Hepatocyte (in vitro differentiated cells): Measurements from ENCODE around the gene TESMIN. TPM values are rescaled to one million over a fixed set of nuclear protein-coding genes. Genes with fewer than 3 reads are reported as not detected.

ENCODE experiments used
- DNase-seq: peaks from one replicate; pipeline ENCODE4 v3.0.0-alpha.2; 2016; ENCODE audit warnings: low spot score
- H2AFZ ChIP-seq: fragments of 200-600 bp; sonication (generic); 2 replicates; pipeline ENCODE4 v1.6.0; 2016; ENCODE audit warnings: antibody characterized with exemption, mild to moderate bottlenecking
- H3K27ac ChIP-seq: fragments of 200-600 bp; sonication (generic); 2 replicates; pipeline ENCODE4 v1.5.1; 2016; ENCODE audit warnings: mild to moderate bottlenecking
- H3K27me3 ChIP-seq: fragments of 200-600 bp; sonication (generic); 2 replicates; pipeline ENCODE4 v1.6.1; 2016
- H3K36me3 ChIP-seq: fragments of 200-600 bp; sonication (generic); replicated peaks from 2 replicates; pipeline ENCODE4 v1.5.1; 2016; ENCODE audit warnings: low read depth; ENCODE audit not compliant: insufficient read depth
- H3K4me1 ChIP-seq: fragments of 200-600 bp; sonication (generic); 2 replicates; pipeline ENCODE4 v1.5.1; 2016; ENCODE audit warnings: mild to moderate bottlenecking, moderate library complexity; ENCODE audit not compliant: insufficient read depth
- H3K4me2 ChIP-seq: fragments of 200-600 bp; sonication (generic); 2 replicates; pipeline ENCODE4 v1.6.0; 2016
- H3K4me3 ChIP-seq: fragments of 200-600 bp; sonication (generic); 2 replicates; pipeline ENCODE4 v1.5.1; 2016; ENCODE audit warnings: mild to moderate bottlenecking
- H3K79me2 ChIP-seq: fragments of 200-600 bp; sonication (generic); 2 replicates; pipeline ENCODE4 v1.6.0; 2017; ENCODE audit warnings: mild to moderate bottlenecking
- H3K9me2 ChIP-seq: fragments of 200-600 bp; sonication (generic); replicated peaks from 2 replicates; pipeline ENCODE4 v1.6.0; 2017; ENCODE audit warnings: mild to moderate bottlenecking; ENCODE audit not compliant: insufficient read depth
- H3K9me3 ChIP-seq: fragments of 200-600 bp; sonication (generic); 2 replicates; pipeline ENCODE4 v1.5.1; 2016; ENCODE audit warnings: low read depth, mild to moderate bottlenecking
- H4K20me1 ChIP-seq: fragments of 200-600 bp; sonication (generic); 2 replicates; pipeline ENCODE4 v1.6.0; 2016; ENCODE audit warnings: mild to moderate bottlenecking; ENCODE audit not compliant: insufficient read depth, poor library complexity, severe bottlenecking
- EZH2 ChIP-seq: fragments of 200-600 bp; sonication (generic); IDR thresholded peaks from 2 replicates; pipeline ENCODE4 v1.6.1; 2016; ENCODE audit warnings: antibody characterized with exemption, mild to moderate bottlenecking, borderline replicate concordance
- EZH2phosphoT487 ChIP-seq: fragments of 200-600 bp; sonication (generic); IDR thresholded peaks from one replicate; pipeline ENCODE4 v1.6.1; 2018; ENCODE audit warnings: antibody characterized with exemption, mild to moderate bottlenecking, low read depth, moderate library complexity; ENCODE audit not compliant: unreplicated experiment, severe bottlenecking
- WGBS: methylation state at CpG from one replicate; pipeline ENCODE4 v1.1.6; 2016; ENCODE audit warnings: low lambda C conversion rate; ENCODE audit errors: missing lambda C conversion rate; 5-methylcytosine and 5-hydroxymethylcytosine counted together
- polyA plus RNA-seq: library from polyadenylated mRNA; unstranded; fragments of >200 nt; fragmentation: Nextera tagmentation; extraction: Ambion mirVana; gene quantifications from 2 replicates; pipeline ENCODE4 v1.2.1, GENCODE V29; 2016
- total RNA-seq: library from RNA; depleted of rRNA; stranded (reverse); fragments of >200 nt; gene quantifications from 2 replicates; pipeline ENCODE4 v1.2.3, GENCODE V29; 2014
- TF ChIP-seq, protein P1 (sequence below): fragments of 200-600 bp; sonication (generic); IDR thresholded peaks from 2 replicates; pipeline ENCODE4 v1.5.1; 2016; ENCODE audit warnings: antibody characterized with exemption, mild to moderate bottlenecking; ENCODE audit not compliant: poor library complexity

The TESMIN gene
- total and polyA plus RNA-seq, 2 experiments from 2014 or later: 1.5 to 6.7 TPM

- Histone ChIP-seq H3K9me2 (no peaks in the 10 kb centered on the region), H3K4me1 (no peaks in the 10 kb centered on the region), H3K79me2 (no peaks in the 10 kb centered on the region), H3K4me2 (no peak overlapping the region), H3K4me3 (no peak overlapping the region), H3K9me3 (no peaks in the 10 kb centered on the region), H4K20me1 (no peaks in the 10 kb centered on the region), H3K36me3 (no peaks in the 10 kb centered on the region), H2AFZ (no peak overlapping the region), H3K27ac (no peak overlapping the region), H3K27me3 (no peaks in the 10 kb centered on the region)
- DNase-seq: peak; percentile 42
- TF ChIP-seq, protein P1, sequence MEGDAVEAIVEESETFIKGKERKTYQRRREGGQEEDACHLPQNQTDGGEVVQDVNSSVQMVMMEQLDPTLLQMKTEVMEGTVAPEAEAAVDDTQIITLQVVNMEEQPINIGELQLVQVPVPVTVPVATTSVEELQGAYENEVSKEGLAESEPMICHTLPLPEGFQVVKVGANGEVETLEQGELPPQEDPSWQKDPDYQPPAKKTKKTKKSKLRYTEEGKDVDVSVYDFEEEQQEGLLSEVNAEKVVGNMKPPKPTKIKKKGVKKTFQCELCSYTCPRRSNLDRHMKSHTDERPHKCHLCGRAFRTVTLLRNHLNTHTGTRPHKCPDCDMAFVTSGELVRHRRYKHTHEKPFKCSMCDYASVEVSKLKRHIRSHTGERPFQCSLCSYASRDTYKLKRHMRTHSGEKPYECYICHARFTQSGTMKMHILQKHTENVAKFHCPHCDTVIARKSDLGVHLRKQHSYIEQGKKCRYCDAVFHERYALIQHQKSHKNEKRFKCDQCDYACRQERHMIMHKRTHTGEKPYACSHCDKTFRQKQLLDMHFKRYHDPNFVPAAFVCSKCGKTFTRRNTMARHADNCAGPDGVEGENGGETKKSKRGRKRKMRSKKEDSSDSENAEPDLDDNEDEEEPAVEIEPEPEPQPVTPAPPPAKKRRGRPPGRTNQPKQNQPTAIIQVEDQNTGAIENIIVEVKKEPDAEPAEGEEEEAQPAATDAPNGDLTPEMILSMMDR: no peak
- TF ChIP-seq EZH2phosphoT487 (no peak), EZH2 (no peak)
- 80% methylated on average over 22 of the region's 22 CpGs for WGBS
These were observed 22.3 kb upstream of the TESMIN start for GRCh38 chr11:68773521-68774193.

- no peaks in the 10 kb centered on the region for H3K36me3 ChIP-seq
- H3K4me1 ChIP-seq: no peaks in the 10 kb centered on the region
- WGBS: 94% methylated on average over 20 of the region's 20 CpGs
- no peak overlapping the region for H3K4me3 ChIP-seq
- no peaks in the 10 kb centered on the region for H4K20me1 ChIP-seq
- no peak overlapping the region for H3K27ac ChIP-seq
- H3K79me2 ChIP-seq: no peaks in the 10 kb centered on the region
- DNase-seq: no peak
- H3K9me3 ChIP-seq: no peaks in the 10 kb centered on the region
- H3K4me2 ChIP-seq: no peak overlapping the region
- TF ChIP-seq, protein P1: no peak
- no peak for TF ChIP-seq EZH2phosphoT487
- no peak for TF ChIP-seq EZH2
- no peak overlapping the region for H2AFZ ChIP-seq
- H3K27me3 ChIP-seq: no peaks in the 10 kb centered on the region
- H3K9me2 ChIP-seq: no peaks in the 10 kb centered on the region
These were observed 21.6 kb upstream of the TESMIN start for GRCh38 chr11:68772936-68773335.

DNA sequence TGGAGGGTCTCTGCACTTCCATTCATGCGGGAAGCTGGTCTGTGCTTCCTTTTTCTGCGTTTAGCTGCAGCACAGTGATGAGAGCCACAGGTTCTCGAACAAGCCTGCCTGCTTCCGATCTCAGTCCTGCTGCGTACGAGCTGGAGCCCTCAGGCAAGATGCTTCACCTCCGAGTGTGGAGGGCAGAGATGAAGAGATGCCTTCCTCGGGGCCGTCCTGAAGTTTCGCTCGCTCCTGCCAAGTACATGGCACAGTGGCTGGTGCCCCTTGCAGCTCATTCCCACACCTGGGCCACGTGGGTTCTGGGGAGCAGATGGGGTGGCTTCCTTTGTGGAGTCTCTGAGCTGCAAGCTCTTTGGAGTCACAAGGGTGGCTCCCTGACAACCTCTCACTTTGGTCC lies 19.5 kb upstream of the TESMIN start:
- TF ChIP-seq EZH2phosphoT487 (no peak), EZH2 (no peak)
- TF ChIP-seq, protein P1: no peak
- Histone ChIP-seq H4K20me1 (no peaks in the 10 kb centered on the region), H3K79me2 (no peaks in the 10 kb centered on the region), H2AFZ (no peak overlapping the region), H3K27ac (no peak overlapping the region), H3K27me3 (no peaks in the 10 kb centered on the region), H3K4me2 (no peak overlapping the region), H3K9me2 (no peaks in the 10 kb centered on the region), H3K4me3 (no peak overlapping the region), H3K36me3 (no peaks in the 10 kb centered on the region), H3K4me1 (no peaks in the 10 kb centered on the region), H3K9me3 (no peaks in the 10 kb centered on the region)
- WGBS: 77% methylated on average over 12 of the region's 12 CpGs
- DNase-seq: no peak

DNA sequence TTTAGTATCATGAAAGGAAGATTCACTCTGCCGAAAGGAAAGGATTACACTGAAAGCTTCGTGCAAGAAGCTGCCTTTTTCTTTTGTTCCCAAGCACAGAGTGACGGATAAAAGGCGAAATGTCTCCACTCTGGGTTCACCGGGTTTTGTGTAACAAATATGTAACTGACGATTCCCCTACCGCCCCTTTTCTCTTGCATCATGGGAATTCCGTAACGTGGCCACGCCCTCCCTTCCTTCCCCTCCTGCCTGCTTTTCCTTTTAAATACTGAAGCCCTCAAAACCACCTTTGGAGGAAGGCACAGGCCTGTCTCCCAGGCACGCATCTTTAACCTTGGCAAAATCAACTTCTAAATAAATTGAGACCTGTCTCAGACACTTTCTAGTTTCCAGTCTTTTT lies 16.4 kb upstream of the TESMIN start:
- no peak for DNase-seq
- Histone ChIP-seq H2AFZ (no peak overlapping the region), H3K79me2 (no peaks in the 10 kb centered on the region), H3K4me3 (no peak overlapping the region), H3K9me2 (no peaks in the 10 kb centered on the region), H4K20me1 (no peaks in the 10 kb centered on the region), H3K36me3 (no peaks in the 10 kb centered on the region), H3K27ac (no peak overlapping the region), H3K4me2 (no peak overlapping the region), H3K27me3 (no peaks in the 10 kb centered on the region), H3K4me1 (no peaks in the 10 kb centered on the region), H3K9me3 (no peaks in the 10 kb centered on the region)
- TF ChIP-seq EZH2 (no peak), EZH2phosphoT487 (no peak)
- TF ChIP-seq, protein P1: no peak
- 95% methylated on average over 11 of the region's 11 CpGs for WGBS
